Measurements from ENCODE around the gene WNT3A. TPM values are rescaled to one million over a fixed set of nuclear protein-coding genes. Genes with fewer than 3 reads are reported as not detected.

Gene WNT3A, protein sequence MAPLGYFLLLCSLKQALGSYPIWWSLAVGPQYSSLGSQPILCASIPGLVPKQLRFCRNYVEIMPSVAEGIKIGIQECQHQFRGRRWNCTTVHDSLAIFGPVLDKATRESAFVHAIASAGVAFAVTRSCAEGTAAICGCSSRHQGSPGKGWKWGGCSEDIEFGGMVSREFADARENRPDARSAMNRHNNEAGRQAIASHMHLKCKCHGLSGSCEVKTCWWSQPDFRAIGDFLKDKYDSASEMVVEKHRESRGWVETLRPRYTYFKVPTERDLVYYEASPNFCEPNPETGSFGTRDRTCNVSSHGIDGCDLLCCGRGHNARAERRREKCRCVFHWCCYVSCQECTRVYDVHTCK
- total RNA-seq, result not detected in 2 replicates

DNA sequence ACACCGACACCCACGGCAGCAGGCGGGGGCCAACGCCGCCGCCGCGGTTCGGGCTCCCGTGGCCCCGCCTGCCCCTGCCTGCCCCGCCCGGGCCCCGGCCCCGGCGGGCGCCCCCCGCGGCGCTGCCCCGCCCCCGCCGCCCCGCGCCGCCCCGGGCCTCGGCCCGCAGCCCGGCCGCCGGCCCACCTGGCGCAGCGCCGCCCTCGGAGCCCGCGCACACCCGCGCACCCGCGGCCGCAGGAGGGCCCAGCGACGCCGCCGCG is at the start of gene WNT3A:
WNT3A (plus strand) TSS at position 213 of the 263 bp plus-strand sequence. CDS start 131 bp downstream, outside the sequence.

DNA sequence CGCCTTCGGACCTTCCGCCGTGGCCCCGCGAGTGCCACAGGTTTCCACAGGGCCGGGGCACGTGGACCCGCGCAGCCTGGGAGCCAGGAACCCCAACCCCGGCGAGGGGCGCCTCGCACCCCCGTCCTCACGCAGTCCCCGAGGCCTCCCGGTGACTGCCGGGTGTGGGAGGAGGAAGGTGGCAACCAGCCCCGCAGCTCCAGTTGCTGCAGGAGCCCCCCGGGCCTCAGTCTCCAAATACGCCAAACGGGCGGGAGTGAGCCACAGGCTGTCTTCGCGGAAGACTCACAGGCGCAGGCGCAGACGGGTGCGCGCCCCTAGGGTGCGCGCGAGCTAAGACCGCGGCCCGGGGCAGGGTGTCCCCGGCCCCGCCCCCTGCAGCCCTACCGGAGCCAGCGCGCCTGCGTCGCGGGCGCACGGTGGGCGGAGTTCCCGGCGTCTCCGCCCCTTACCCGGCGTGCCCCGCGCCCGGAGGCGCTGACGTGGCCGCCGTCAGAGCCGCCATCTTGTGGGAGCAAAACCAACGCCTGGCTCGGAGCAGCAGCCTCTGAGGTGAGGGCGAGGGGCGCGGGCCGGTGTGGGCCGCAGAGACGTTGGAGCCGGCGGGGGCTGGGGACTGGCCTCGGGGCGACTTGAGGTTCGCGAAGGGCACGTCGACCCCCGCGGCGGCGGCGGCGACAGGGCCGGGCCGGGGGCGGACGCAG is 75.6 kb downstream of the WNT3A start, which contains the start of gene ARF1:
ARF1 (plus strand) TSS at position 495 of the 704 bp plus-strand sequence. CDS start 14,407 bp downstream, outside the sequence.

DNA sequence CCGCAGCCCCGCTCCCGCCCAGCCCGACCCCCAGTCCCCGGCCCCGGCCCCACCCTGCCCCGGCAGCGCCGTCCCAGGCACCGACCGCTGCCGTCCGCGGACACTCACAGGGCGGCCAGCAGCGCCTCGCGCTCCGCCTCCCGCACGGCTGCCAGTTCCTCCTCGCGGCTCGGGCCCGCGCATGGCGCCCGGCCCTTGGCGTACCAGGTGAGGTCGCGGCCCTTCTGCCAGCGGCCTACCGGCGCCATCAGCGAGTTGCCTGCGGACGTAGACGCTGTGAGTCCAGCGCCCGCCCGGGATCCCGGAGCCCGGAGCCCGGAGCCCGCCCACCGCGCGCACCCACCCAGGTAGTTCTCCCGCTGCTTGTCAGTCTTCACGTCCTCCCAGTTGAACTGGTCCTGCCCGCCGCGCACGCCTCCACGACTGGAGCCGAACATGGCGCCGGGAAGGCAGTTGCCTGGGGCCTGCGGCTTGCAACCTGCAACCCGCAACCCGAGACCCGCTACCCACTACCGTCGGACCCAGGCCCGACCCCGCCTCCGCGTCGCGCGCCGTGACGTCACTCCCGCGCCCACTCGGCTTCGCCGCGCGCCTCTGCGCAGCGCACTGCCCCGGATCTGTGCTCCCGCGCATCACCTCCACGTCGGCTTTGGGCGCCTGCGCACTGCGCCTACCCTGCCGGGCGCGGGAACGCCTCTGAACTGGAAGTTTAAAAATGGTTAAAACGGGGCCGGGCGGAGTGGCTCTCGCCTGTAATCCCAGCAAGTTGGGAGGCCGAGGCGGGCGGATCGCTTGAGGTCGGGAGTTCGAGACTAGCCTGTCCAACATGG is 96.2 kb downstream of the WNT3A start, which contains the start of gene C1orf35:
C1orf35 (minus strand) TSS at position 535 of the 830 bp plus-strand sequence; CDS start at position 437, 98 bp downstream.

DNA sequence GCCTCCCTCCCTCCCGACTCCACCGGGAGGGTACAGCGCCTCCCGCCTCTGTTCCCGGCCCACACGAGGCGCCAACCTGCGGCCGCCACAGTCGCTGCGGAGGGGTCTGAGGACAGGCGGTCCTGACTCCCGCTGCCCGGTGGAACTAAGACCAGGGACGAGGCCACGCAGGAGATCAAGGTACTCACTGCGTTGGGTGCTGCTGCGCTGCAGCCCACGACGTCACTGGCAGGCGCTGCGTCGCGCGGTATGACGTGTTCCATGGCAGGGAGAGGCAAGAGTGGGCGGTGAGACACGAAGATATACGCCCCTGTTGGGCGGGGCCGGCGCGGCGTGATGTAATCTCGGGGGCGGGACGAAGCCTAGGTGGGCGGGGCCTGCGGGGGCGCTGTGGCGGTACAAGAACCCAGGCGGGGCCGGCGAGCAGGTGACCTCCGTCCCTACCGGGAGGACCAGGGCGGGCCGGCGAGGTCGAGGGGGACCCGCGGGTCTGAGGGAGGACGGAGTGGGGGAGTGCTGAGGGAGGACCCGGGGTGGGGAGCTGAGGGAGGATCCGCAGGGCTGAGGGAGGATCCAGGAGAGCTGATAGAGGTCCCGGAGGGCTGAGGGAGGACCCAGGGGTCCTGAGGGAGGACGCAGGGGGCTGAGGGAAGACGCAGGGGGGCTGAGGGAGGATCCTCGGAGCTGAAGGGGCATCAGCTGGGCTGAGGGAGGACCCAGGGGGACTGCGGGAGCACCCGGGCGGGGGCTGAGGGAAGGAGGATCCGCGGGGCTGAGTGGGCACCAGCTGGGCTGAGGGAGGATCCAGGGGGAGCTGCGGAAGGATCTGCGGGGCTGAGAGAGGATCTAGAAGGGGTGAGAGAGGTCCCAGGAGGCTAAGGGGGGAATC is 102.5 kb downstream of the WNT3A start, which contains the start of gene MRPL55:
MRPL55 (minus strand) TSS at position 227 of the 889 bp plus-strand sequence. CDS start 1,039 bp downstream, outside the sequence.

Other genes with a start within 250 kb of the WNT3A start
- gene PRSS38, start 191.3 kb upstream of the WNT3A start, total RNA-seq, result not detected in 2 replicates
- gene WNT9A, start 59.1 kb upstream of the WNT3A start, total RNA-seq, result 0.59 and 1.3 TPM in 2 replicates
- gene ARF1, start 75.7 kb downstream of the WNT3A start, total RNA-seq, result 317 and 342 TPM in 2 replicates
- gene C1orf35, start 96.3 kb downstream of the WNT3A start, total RNA-seq, result 3.8 and 4.3 TPM in 2 replicates
- 41.1 and 50.7 TPM in 2 replicates for gene MRPL55, start 102.3 kb downstream of the WNT3A start, total RNA-seq
- gene GUK1, start 133.3 kb downstream of the WNT3A start, total RNA-seq, result 356 and 400 TPM in 2 replicates
- gene GJC2, start 142.9 kb downstream of the WNT3A start, total RNA-seq, result 4.2 and 5.1 TPM in 2 replicates
- gene IBA57, start 158.8 kb downstream of the WNT3A start, total RNA-seq, result 6.3 and 7.4 TPM in 2 replicates
- gene OBSCN, start 201.0 kb downstream of the WNT3A start, total RNA-seq, result 5.8 and 6.8 TPM in 2 replicates

Measured in smooth muscle cell of the pulmonary artery (primary cell).